Activated naive CD8-positive, alpha-beta T cell treated with anti-CD3 and anti-CD28 coated beads, Interleukin-2, amount 50 U/mL, for 16 hours (primary cell): Measurements from ENCODE around the gene TMC3.
"Not testable (repeated sequence)": the region's sequence is repeated elsewhere in the genome, so short reads cannot be mapped to it uniquely, and the experiment has no call there.

Experiments
- DNase-seq: peaks from one replicate; pipeline ENCODE4 v3.0.0-alpha.2; 2020; ENCODE audit warnings: low read depth, low spot score

Gene TMC3

GRCh38 chr15:81384891-81385720 lies 11.1 kb upstream of the TMC3 start:
- DNase-seq = no peak

- DNase-seq = no peak
Observed at GRCh38 chr15:81381720-81382119, 7.7 kb upstream of the TMC3 start.

GRCh38 chr15:81380668-81381067 lies 6.7 kb upstream of the TMC3 start:
- DNase-seq = no peak

GRCh38 chr15:81380203-81380602 lies 6.2 kb upstream of the TMC3 start:
- no peak for DNase-seq

GRCh38 chr15:81379269-81379668 lies 5.3 kb upstream of the TMC3 start:
- DNase-seq = no peak

GRCh38 chr15:81378443-81378842 lies 4.4 kb upstream of the TMC3 start:
- no peak for DNase-seq

- DNase-seq = no peak
Observed at GRCh38 chr15:81377871-81378270, 3.9 kb upstream of the TMC3 start.

- DNase-seq = no peak
Observed at GRCh38 chr15:81376231-81376630, 2.2 kb upstream of the TMC3 start.

- no peak for DNase-seq
Observed at GRCh38 chr15:81375461-81375860, 1.4 kb upstream of the TMC3 start.

GRCh38 chr15:81373176-81373575 lies 837 bp downstream of the TMC3 start:
- DNase-seq = no peak

GRCh38 chr15:81372575-81372974 lies 1.4 kb downstream of the TMC3 start:
- DNase-seq = no peak

GRCh38 chr15:81363718-81364500 lies 10.1 kb downstream of the TMC3 start:
- DNase-seq = no peak

- no peak for DNase-seq
Observed at GRCh38 chr15:81363276-81363675, 10.7 kb downstream of the TMC3 start.

- DNase-seq = no peak
Observed at GRCh38 chr15:81362790-81363189, 11.2 kb downstream of the TMC3 start.

- no peak for DNase-seq
Observed at GRCh38 chr15:81361891-81362290, 12.1 kb downstream of the TMC3 start.

GRCh38 chr15:81360491-81360890 lies 13.5 kb downstream of the TMC3 start:
- no peak for DNase-seq

GRCh38 chr15:81358248-81358647 lies 15.8 kb downstream of the TMC3 start:
- no peak for DNase-seq

GRCh38 chr15:81357180-81357686 lies 16.8 kb downstream of the TMC3 start:
- DNase-seq = no peak

GRCh38 chr15:81356252-81356651 lies 17.8 kb downstream of the TMC3 start:
- DNase-seq = no peak

GRCh38 chr15:81351651-81352050 lies 22.4 kb downstream of the TMC3 start:
- no peak for DNase-seq

- no peak for DNase-seq
Observed at GRCh38 chr15:81349271-81349670, 24.7 kb downstream of the TMC3 start.

GRCh38 chr15:81348691-81349090 lies 25.3 kb downstream of the TMC3 start:
- DNase-seq = not testable (repeated sequence)

GRCh38 chr15:81347910-81348309 lies 26.1 kb downstream of the TMC3 start:
- no peak for DNase-seq
